ENCODE results near the gene BBS2. TPM values are rescaled to one million over a fixed set of nuclear protein-coding genes. Genes with fewer than 3 reads are reported as not detected.

BBS2 gene
- total and polyA plus RNA-seq, 9 of the 15 experiments (the other 6 are each of a cell fraction or from before 2014, with no cell fraction given): 4.2 to 22.7 (median 10.2) TPM

- CTCF ChIA-PET (ENCODE audit: low intra/inter-chr PET ratio): no interaction called here
- intact Hi-C loops (cut with micrococcal nuclease): no loop called here
- H3K27ac ChIP-seq (ENCODE audit: extremely low read depth, low read depth, low read length): peak overlapping the region; percentile 72
- TF ChIP-seq HES1 (IDR thresholded peaks at IDR 0.05; ENCODE audit: low read depth) (peak; percentile 77), MEIS2 (IDR thresholded peaks at IDR 0.05; ENCODE audit: partially characterized antibody) (peak; percentile 74), KHSRP (IDR thresholded peaks at IDR 0.05) (peak; percentile 70; the same call in 1 of the 2 replicates), ZEB2 (IDR thresholded peaks at IDR 0.05) (0 out of 2 replicates have a peak, but pooled peaks have one; percentile 39), BCL6 (CRISPR knock-in tag; IDR thresholded peaks at IDR 0.05) (peak; percentile 92; the same call in 1 of the 2 replicates), EGR1 (conservative IDR thresholded peaks at IDR 0.05) (no peak), E2F1 (CRISPR knock-in tag; IDR thresholded peaks at IDR 0.05) (no peak), NCOA4 (IDR thresholded peaks at IDR 0.05; ENCODE audit: partially characterized antibody) (no peak), KDM5B (IDR thresholded peaks at IDR 0.05; ENCODE audit: insufficient replicate concordance, low read depth, low read length) (no peak), EP400 (IDR thresholded peaks at IDR 0.05) (peak; percentile 56; the same call in 1 of the 2 replicates), LEF1 (IDR thresholded peaks at IDR 0.05) (peak; percentile 84), KLF10 (CRISPR knock-in tag; IDR thresholded peaks at IDR 0.05) (no peak), CTBP1 (IDR thresholded peaks at IDR 0.05; ENCODE audit: borderline replicate concordance) (peak; percentile 56; the same call in 1 of the 2 replicates)
- TF ChIP-seq, protein P1, sequence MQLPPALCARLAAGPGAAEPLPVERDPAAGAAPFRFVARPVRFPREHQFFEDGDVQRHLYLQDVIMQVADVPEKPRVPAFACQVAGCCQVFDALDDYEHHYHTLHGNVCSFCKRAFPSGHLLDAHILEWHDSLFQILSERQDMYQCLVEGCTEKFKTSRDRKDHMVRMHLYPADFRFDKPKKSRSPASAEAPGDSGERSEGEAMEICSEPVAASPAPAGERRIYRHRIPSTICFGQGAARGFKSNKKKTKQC (CRISPR knock-in tag; IDR thresholded peaks at IDR 0.05): no peak
- TF ChIP-seq, protein P2, sequence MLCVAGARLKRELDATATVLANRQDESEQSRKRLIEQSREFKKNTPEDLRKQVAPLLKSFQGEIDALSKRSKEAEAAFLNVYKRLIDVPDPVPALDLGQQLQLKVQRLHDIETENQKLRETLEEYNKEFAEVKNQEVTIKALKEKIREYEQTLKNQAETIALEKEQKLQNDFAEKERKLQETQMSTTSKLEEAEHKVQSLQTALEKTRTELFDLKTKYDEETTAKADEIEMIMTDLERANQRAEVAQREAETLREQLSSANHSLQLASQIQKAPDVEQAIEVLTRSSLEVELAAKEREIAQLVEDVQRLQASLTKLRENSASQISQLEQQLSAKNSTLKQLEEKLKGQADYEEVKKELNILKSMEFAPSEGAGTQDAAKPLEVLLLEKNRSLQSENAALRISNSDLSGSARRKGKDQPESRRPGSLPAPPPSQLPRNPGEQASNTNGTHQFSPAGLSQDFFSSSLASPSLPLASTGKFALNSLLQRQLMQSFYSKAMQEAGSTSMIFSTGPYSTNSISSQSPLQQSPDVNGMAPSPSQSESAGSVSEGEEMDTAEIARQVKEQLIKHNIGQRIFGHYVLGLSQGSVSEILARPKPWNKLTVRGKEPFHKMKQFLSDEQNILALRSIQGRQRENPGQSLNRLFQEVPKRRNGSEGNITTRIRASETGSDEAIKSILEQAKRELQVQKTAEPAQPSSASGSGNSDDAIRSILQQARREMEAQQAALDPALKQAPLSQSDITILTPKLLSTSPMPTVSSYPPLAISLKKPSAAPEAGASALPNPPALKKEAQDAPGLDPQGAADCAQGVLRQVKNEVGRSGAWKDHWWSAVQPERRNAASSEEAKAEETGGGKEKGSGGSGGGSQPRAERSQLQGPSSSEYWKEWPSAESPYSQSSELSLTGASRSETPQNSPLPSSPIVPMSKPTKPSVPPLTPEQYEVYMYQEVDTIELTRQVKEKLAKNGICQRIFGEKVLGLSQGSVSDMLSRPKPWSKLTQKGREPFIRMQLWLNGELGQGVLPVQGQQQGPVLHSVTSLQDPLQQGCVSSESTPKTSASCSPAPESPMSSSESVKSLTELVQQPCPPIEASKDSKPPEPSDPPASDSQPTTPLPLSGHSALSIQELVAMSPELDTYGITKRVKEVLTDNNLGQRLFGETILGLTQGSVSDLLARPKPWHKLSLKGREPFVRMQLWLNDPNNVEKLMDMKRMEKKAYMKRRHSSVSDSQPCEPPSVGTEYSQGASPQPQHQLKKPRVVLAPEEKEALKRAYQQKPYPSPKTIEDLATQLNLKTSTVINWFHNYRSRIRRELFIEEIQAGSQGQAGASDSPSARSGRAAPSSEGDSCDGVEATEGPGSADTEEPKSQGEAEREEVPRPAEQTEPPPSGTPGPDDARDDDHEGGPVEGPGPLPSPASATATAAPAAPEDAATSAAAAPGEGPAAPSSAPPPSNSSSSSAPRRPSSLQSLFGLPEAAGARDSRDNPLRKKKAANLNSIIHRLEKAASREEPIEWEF (CRISPR knock-in tag; IDR thresholded peaks at IDR 0.05): peak; percentile 73; the same call in 1 of the 2 replicates
Observed at GRCh38 chr16:56462064-56462796, 57.6 kb downstream of the BBS2 start.

More at GRCh38 chr16:56462064-56462796, 57.6 kb downstream of the BBS2 start:
- H2AFZ ChIP-seq (ENCODE audit: low read depth, low read length): no peak overlapping the region; the same call in 1 of the 2 replicates
- no peak overlapping the region for H3K4me3 ChIP-seq
- no peaks in the 10 kb centered on the region for H3K9me3 ChIP-seq (replicated peaks; ENCODE audit: control insufficient read depth, insufficient read depth, low read depth, low read length)
- no peaks in the 10 kb centered on the region for H4K20me1 ChIP-seq (replicated peaks; ENCODE audit: control insufficient read depth, insufficient read depth, low read length)
- FAIRE-seq (peak; percentile 71), ATAC-seq (peak; percentile 72), DNase-seq (ENCODE audit: extremely low read depth in 1 of 4, low spot score in 3 of 4) (peak; percentile 27 to 62 (median 40))
- H3K9ac ChIP-seq (ENCODE audit: insufficient read depth in 1 of 2, low read depth in 2 of 2, low read length in 2 of 2): 0 out of 4 replicates have a peak overlapping the region, but pooled peaks of 1 of the 2 experiments have one; percentile 22
- H3K36me3 ChIP-seq (ENCODE audit: control insufficient read depth, insufficient read depth, low read length): peaks cover 84% of the 10 kb centered on the region
- WGBS (ENCODE audit: insufficient coverage, low coverage, missing lambda C conversion rate): 0% methylated on average over 3 of the region's 3 CpGs
- H3K79me2 ChIP-seq (ENCODE audit: control insufficient read depth, insufficient read depth, low read length): 0 out of 3 replicates have a peak, but pooled peaks cover 13% of the 10 kb centered on the region
- peaks cover 4 to 22% of the 10 kb centered on the region in 2 experiments; a peak in 4 of 5 replicates for H3K4me1 ChIP-seq (replicated peaks in 1 of 2; ENCODE audit: control insufficient read depth in 2 of 2, insufficient read depth in 2 of 2, low read length in 2 of 2)
- in situ Hi-C loops (cut with MboI): no loop called here
- no peaks in the 10 kb centered on the region for H3K9me1 ChIP-seq (ENCODE audit: control insufficient read depth, insufficient read depth, low read length)
- no peaks in the 10 kb centered on the region for H3K27me3 ChIP-seq (ENCODE audit: control insufficient read depth in 2 of 2, insufficient read depth in 2 of 2, low read length in 2 of 2)
- BruUV-seq (replicated peaks): no TSS peak
- POLR2A ChIA-PET: interaction anchor here (0.7 to 2.8 kb wide), 3 partner anchors 8 to 11 kb away, joined by 3 to 17 read pairs (median 4); partner anchors contain the start of genes NUDT21 and OGFOD1
- H3K4me2 ChIP-seq (ENCODE audit: insufficient read depth, low read length): no peak overlapping the region; the same call in 1 of the 2 replicates

Data from K562 (cell line).